Measurements from ENCODE around the gene LONRF3.

The LONRF3 gene

DNA sequence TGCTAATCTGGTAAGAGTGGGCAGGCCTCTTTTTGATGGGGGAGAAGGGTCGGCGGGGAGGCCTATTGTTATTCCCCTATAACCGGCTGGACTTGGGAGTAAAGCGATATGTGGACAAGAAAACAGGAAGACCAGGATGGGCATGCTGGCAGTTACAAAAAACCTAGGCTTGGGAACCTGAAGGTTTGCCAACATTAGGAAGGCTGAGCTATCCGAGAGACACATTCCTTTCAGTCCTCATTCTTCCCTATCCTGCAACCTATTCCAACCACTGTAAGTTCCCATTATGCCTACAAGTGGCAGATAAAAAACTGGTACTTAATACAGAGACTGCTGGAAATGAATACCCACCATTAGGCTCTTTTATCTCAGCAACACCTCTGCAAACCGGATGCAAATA, 66.0 kb downstream of the LONRF3 start:
- no peak for DNase-seq

DNA sequence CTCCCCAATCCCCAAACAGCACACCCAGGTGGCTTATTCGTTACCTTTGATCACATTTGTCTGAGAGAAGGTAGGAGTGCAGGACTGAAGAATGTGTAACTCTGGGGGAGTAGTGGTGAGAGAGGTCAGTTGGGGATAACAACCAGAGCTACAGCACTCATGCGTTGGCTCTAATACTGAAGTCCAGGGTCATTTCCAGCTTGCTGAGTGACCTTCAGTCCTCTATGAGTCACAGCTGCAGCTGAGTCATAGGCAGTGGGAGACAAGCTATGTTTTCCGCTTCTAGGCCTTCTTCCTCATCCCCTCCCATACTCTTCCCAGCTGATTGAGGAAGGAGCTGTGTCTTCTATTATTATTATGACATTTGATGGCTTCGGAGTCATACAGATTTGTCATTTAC, 66.8 kb downstream of the LONRF3 start:
- no peak for DNase-seq

DNA sequence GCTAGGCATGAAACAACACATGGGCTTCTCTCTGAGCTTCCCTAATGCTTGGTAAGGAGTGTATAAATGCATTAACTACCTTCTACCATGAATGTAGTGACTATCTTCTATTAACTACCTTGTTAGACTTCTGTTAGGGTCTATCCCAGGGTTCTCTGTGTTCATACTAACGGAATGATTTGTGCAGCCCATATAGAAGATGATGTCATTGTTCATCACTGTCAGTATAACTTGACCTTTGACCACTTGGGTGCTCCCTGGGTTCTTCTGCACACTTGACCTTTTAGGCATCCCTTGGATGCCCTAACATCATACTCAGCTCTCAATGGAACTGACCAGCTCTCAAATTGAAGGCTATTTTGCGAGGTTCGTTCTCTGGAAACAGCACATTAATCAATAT, 67.6 kb downstream of the LONRF3 start:
- no peak for DNase-seq

DNA sequence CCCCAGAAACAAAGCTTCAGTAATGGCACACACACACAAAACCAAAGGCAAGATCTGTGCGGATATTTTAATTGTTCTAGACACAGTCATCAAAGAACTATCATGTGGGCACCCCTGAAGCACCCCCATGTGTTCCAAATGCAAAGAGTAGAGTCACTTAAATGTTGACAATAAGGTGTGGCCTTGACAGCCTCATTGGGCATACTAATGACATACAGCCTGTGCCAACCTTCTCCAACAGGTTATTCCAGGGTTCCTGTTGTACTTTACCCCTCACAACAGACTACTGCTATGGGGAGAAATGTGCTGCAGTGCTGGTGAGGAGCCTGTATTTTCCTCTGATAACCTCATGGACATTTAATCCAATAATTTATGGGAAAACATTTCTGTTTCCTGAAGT, 68.6 kb downstream of the LONRF3 start:
- no peak for DNase-seq

DNA sequence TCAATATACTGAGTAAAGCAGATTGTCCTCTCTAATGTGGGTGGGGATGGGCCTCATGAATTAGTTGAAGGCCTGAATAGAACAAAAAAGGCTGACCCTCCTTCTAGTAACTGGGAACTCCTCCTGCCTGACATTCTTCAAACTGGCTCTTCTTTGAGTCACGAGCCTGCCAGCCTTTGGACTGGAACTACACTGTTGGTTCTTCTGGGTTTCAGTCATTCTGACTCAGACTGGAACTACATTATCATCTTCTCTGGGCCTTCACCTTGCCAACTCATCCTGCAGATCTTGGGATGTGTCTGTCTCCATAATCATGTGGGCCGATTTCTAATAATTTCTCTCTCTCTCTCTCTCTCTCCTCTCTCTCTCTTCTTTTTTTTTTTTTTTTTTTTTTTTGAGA, 71.5 kb downstream of the LONRF3 start:
- DNase-seq = no peak

DNA sequence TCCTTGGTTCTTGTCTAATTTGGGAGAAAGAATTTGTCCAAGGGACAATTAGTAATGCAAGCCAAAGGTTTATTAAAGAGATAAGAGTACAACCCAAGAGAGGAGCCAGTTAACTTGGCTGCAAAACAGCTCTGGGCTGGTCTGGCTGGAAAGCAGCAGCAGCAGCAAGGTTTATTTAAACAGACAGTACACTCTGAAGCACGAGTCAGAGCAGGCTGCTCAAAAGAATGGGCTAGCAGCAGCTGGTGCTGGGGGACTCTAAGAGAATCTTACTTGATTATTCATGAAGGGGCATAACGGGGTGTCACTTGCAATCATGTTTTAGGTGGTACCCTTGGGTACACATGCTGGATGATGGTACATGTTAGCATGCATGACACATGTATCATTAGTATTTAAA, 81.3 kb downstream of the LONRF3 start:
- DNase-seq = no peak

DNA sequence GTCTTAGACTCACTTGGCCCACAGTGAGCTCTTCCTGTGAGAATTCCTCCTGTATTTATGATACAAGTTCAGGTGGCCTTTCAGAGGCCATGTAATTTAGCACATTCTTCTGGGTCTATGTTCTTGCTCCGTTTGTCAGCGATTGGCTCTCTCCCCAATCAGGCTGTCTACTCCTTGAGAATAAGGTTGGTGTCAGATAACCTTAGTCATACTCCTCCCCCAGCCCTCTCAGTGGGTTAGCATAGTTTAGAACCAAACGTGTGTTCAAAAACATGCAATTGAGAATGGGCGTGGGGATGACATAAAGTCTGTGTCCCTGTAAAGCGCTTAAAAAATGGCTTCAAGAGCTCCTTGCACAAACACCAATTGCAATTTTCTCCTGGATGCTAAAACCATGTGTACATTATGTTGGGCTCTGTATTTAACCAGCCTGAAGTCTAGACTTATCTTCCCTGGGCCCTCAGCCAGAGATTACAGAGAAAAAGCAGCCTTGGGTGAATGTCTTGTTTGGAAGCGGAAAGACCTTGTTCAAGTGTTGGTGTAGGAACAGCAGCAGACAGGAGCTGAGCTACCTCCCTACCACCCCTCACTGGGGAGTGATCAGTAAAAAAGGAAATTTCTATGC, 88.4 kb downstream of the LONRF3 start:
- no peak for DNase-seq

DNA sequence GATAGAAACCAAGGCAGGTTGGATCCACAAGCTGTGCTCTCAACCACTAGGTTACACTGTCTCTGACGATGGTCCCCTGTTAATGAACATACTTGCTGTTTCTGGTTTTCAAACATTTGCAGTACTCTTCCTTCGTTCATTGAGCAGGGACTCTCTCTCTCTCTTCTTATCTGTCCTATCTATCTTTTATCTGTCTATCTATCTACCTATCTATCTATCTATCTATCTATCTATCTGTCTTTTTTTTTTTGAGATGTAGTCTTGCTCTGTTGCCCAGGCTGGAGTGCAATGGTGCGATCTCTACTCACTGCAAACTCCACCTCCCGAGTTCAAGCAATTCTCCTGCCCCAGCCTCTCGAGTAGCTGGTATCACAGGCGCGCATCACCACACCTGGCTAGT, 89.0 kb downstream of the LONRF3 start:
- DNase-seq = no peak

DNA sequence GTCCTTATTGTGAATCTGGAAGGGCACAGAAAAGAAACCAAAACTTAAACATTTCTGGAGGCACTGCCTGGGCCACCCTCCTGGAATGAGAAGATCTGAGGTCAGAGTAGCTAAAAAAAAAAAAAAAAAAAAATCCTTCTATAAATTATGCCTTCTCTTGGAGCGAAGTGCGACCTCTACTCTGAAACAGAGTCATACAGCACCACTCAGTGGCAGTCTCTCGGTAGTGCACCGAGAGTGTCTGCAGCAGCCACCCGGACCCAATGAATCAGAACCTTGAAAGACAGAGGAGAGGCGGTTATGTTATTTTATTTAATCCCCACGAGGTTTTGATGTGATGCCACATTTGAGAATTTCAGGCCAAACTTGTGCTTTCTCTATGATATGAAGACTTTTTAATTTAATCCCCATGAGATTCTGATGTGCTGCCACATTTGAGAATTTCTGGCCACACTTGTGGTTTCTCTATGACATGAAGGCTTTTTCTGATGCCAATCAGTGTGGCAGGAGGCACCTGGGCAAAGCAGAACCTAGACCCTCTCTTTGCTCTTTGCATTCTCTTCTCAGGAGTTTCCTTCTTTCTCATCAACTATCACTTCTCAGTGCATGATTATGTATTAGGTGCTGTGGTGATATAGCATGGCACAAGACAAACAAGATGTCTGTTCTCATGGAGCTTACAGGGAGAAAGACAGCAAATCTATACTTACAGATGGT, 92.8 kb downstream of the LONRF3 start:
- peak; percentile 14 for DNase-seq
